GM19372 (cell line): Measurements from ENCODE around the gene NOX5.
"Not testable (repeated sequence)": the region's sequence is repeated elsewhere in the genome, so short reads cannot be mapped to it uniquely, and the experiment has no call there.

Experiments
- ATAC-seq: cut with Tn5 transposase; IDR thresholded peaks from one replicate; pipeline ENCODE4 v1.9.1; 2021; ENCODE audit warnings: mild to moderate bottlenecking, low read depth, moderate library complexity; ENCODE audit not compliant: unreplicated experiment

Gene NOX5

GRCh38 chr15:69014454-69014853 lies at the start of gene NOX5:
Gene NOX5 (plus strand): TSS chr15:69014695. CDS start chr15:69014736, 41 bp downstream.
- ATAC-seq: no peak

GRCh38 chr15:68966996-68967395 lies 47.5 kb upstream of the NOX5 start:
- ATAC-seq: no peak

GRCh38 chr15:68967948-68968347 lies 46.5 kb upstream of the NOX5 start:
- ATAC-seq: no peak

- no peak for ATAC-seq
Observed at GRCh38 chr15:68969298-68969697, 45.2 kb upstream of the NOX5 start.

- no peak for ATAC-seq
Observed at GRCh38 chr15:68972201-68973065, 42.1 kb upstream of the NOX5 start.

GRCh38 chr15:68975651-68976160 lies 38.8 kb upstream of the NOX5 start:
- not testable (repeated sequence) for ATAC-seq

- not testable (repeated sequence) for ATAC-seq
Observed at GRCh38 chr15:68977426-68977825, 37.1 kb upstream of the NOX5 start.

GRCh38 chr15:68979006-68979405 lies 35.5 kb upstream of the NOX5 start:
- ATAC-seq: no peak

- no peak for ATAC-seq
Observed at GRCh38 chr15:68979816-68980215, 34.7 kb upstream of the NOX5 start.

- ATAC-seq: no peak
Observed at GRCh38 chr15:68980786-68981185, 33.7 kb upstream of the NOX5 start.

- no peak for ATAC-seq
Observed at GRCh38 chr15:68981941-68982340, 32.6 kb upstream of the NOX5 start.

- ATAC-seq: no peak
Observed at GRCh38 chr15:68982976-68983563, 31.4 kb upstream of the NOX5 start.

GRCh38 chr15:68983961-68984481 lies 30.5 kb upstream of the NOX5 start:
- no peak for ATAC-seq

- no peak for ATAC-seq
Observed at GRCh38 chr15:68984586-68984985, 29.9 kb upstream of the NOX5 start.

- ATAC-seq: no peak
Observed at GRCh38 chr15:68985361-68985891, 29.1 kb upstream of the NOX5 start.

- no peak for ATAC-seq
Observed at GRCh38 chr15:68986322-68986721, 28.2 kb upstream of the NOX5 start.

- ATAC-seq: no peak
Observed at GRCh38 chr15:68987120-68987519, 27.4 kb upstream of the NOX5 start.

- ATAC-seq: no peak
Observed at GRCh38 chr15:68987676-68988075, 26.8 kb upstream of the NOX5 start.

GRCh38 chr15:68989541-68990230 lies 24.8 kb upstream of the NOX5 start:
- ATAC-seq: no peak

GRCh38 chr15:68990231-68990991 lies 24.1 kb upstream of the NOX5 start:
- ATAC-seq: no peak
